ENCODE data around the gene UBE2H.

The UBE2H gene

DNA sequence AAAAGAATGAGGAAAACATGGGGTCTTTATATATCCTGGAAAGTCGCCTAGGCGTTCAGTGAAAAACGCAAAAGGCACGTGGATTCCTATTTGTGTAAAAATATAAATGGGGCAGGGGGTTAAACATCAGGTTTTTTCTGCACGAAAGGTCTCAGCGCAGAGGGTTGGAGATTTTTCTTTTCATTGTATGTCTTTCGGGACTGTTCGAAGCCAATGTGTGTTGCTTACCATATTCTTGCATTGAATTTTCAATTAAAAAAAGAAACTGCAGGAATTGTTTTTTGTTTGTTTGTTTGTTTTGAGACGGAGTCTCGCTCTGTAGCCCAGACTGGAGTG, 169.2 kb downstream of the UBE2H start:
- DNase-seq: no peak

DNA sequence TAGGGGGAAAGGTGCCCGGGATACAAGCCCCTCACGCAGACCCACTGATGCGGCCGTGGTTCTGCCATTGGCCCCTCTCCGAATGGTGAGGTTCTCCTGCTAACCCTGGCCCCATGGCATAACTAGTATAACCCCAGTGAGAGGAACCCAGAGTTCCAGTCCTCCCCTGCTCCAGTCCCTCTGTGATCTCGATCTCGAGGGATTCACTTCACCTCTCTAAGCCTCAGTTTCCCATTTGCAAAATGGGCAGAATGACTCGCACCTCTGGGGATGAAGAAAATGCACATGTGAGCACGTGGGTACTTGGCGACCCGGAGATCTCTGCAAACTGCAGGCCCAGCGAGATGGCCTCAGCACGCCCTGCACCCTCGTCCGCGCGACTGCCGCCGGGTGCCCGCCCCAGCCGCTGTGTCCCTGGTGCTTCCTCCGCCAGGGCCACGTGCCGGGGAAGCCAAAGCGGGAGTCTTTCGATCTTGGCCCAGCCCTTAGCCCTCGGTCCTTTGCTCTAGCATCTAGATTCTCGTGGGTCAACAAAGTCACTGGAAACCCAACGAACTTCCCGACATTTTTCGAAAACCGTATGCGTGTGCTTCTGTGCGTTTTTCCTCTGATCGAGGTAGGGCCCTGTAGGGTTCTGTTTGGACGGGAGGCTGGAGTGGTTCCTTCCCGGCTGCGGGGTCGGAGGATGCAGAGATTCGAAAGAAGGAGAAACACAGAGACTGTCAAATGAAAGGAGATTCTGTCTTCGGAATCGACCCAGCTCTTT, 169.8 kb downstream of the UBE2H start:
- no peak for DNase-seq

DNA sequence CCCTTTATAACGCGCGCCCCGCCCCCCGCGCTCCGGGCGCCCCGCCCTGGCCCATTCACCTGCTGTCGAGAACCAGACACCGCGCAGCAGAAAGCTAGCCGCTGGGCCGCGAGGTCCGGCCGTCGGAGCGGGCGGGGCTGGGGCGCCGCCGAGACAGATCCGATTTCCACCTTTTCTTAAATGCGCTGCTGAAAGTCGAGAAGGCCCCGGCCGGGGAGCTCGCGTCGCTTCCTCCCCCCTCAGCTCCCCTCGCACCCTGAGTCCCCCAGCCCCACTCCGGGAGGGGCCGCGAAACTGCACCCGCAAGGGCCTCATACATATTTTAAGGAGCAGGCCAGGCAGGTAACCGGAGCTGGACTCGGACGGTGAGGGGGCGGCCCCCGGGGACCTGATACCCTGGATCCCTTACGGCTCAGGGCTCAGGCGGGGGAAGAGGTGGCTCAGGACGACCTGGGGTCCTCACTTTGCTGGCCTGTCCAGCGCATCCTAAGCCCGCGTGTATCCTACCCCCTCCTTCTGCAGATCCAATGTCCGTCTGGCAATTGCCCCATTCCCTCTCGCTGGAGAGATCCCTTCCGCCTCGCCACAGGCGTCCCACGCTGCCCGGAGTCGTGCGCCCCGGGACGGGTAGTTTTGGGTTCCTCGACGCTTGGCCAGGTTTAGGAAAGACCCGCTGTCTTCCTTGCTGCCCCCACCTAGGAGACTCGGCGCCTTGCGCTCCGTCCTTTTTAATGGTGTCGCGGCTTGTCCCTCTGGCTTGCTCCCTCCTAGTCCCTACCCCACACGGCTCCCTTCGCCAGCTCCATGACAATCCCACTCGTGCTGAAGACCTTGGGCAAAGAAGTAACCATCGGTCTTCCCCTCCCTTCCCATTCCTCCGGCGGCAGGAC, 170.6 kb downstream of the UBE2H start:
- DNase-seq: no peak

DNA sequence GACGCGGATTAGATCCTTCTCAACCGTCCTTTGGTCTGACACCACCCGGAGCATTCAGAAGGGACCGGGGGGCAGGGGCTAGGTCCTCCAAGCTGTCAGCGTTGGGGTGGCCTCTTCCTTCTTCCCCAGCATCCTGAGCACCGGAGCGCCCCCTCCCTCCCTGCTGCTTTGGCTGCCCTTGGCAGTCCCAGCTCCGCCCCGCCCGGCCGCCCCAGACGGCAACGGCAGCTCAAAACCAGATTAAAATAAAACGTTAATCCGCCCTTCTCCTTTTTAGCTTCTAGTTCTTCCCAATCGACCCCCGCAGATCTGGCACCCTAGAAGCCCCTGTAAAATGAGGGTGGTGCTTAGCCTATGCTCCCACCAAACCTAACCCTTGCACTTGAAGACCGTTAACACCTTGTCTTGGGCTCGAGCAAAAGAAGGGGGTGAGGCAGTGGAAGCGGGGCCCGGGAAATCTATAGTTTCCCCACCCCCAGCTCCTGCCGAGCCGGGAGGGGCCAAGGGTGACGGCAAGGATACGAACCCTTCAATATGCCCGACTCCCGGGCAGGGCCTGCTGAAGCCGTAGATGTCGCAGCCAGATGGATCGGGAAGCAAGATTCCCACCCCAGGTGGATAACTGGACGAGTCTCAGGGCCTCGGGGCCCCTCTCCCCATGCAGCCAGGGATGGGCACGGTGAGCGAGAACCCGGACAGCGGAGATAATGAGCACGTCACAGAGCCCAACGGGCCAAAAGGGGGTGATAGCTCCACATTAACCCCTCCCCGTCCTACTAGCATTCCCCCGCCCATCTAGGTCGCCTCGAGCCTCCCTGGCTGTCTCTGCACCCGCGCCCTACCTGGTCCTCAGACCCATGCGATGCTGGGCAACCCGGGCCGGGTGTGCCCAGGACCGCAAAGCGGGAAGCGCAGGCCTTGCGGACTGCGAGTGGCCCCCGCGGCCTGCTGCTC, 171.5 kb downstream of the UBE2H start:
- peak; percentile 20 for DNase-seq
